Fibroblast of mammary gland (primary cell): ENCODE data around the gene PUS1.

Source experiments
- DNase-seq: peaks from one replicate; pipeline ENCODE4 v3.0.0-alpha.2; 2010; ENCODE audit warnings: low read depth
- H3K4me3 ChIP-seq: 2 replicates; pipeline ENCODE4 v1.5.1; 2011; ENCODE audit warnings: low read depth, mild to moderate bottlenecking, low read length, moderate library complexity; ENCODE audit not compliant: control insufficient read depth
- CTCF ChIP-seq: conservative IDR thresholded peaks from 2 replicates; pipeline ENCODE4 v1.5.1; 2011; ENCODE audit warnings: low read depth, low read length, inconsistent platforms; ENCODE audit not compliant: control insufficient read depth, insufficient read depth

PUS1 gene

GRCh38 chr12:131929581-131930456 is 743 bp downstream of the PUS1 start:
- DNase-seq: no peak
- TF ChIP-seq CTCF: no peak
- peak overlapping the region; percentile 89 for H3K4me3 ChIP-seq

GRCh38 chr12:131930510-131930909 is 1.4 kb downstream of the PUS1 start:
- no peak for TF ChIP-seq CTCF
- peak overlapping the region; percentile 89 for H3K4me3 ChIP-seq
- DNase-seq: no peak

- no peak for TF ChIP-seq CTCF
- DNase-seq: no peak
- H3K4me3 ChIP-seq: no peak overlapping the region
Observed at GRCh38 chr12:131933387-131933786, 4.3 kb downstream of the PUS1 start.

- TF ChIP-seq CTCF: no peak
- no peak for DNase-seq
- H3K4me3 ChIP-seq: no peak overlapping the region
Observed at GRCh38 chr12:131934535-131934934, 5.5 kb downstream of the PUS1 start.

DNA sequence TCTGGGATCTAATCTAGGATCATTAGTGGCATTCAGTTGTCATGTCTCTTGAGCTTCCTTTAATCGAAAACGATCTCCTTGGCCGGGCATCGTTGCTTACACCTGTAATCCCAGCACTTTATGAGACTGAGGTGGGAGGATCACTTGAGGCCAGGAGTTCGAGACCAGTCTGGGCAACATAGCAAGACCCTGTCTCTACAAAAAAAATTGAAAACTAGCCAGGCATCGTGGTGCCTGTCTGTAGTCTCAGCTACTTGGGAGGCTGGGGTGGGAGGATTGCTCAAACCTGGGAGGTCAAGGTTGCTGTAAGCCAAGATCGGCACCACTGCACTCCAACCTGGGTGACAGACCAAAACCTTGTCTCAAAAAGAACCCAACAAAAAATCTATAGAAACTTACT is 9.0 kb downstream of the PUS1 start:
- no peak for DNase-seq
- H3K4me3 ChIP-seq: no peak overlapping the region
- no peak for TF ChIP-seq CTCF

- DNase-seq: no peak
- TF ChIP-seq CTCF: no peak
- H3K4me3 ChIP-seq: no peak overlapping the region
Observed at GRCh38 chr12:131939007-131939406, 9.9 kb downstream of the PUS1 start.

- no peak for TF ChIP-seq CTCF
- no peak overlapping the region for H3K4me3 ChIP-seq
- DNase-seq: no peak
Observed at GRCh38 chr12:131940141-131940547, 11.1 kb downstream of the PUS1 start.
